Measurements from ENCODE around the gene ARID4B.

Gene ARID4B

DNA sequence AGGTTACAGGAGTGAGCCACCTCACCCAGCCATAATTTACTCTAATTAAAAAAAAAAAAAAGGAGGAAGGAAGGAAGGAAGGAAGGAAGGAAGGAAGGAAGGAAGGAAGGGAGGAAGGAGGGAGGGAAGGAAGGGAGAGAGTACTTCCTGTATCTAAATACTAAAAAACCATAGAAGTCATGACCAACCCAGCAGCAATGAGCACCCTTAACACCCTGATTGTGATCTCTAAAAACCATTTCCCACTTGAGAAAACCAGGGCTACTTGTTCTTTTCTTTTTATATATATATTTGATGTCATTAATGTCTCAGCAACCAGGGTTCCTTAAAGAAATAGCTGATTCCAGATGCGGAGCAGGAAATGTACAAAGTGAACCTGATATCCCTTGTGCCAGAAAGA lies 31.2 kb downstream of the ARID4B start:
- peak overlapping the region; percentile 64 for H3K27ac ChIP-seq
- no peak for TF ChIP-seq ZFX (IDR thresholded peaks at IDR 0.05; ENCODE audit: borderline replicate concordance)
- TF ChIP-seq CTCF (IDR thresholded peaks at IDR 0.05): no peak

GRCh38 chr1:235295902-235296350 lies 32.1 kb downstream of the ARID4B start:
- TF ChIP-seq ZFX (IDR thresholded peaks at IDR 0.05; ENCODE audit: borderline replicate concordance) (no peak), CTCF (IDR thresholded peaks at IDR 0.05) (no peak)
- H3K27ac ChIP-seq: peak overlapping the region; percentile 64

DNA sequence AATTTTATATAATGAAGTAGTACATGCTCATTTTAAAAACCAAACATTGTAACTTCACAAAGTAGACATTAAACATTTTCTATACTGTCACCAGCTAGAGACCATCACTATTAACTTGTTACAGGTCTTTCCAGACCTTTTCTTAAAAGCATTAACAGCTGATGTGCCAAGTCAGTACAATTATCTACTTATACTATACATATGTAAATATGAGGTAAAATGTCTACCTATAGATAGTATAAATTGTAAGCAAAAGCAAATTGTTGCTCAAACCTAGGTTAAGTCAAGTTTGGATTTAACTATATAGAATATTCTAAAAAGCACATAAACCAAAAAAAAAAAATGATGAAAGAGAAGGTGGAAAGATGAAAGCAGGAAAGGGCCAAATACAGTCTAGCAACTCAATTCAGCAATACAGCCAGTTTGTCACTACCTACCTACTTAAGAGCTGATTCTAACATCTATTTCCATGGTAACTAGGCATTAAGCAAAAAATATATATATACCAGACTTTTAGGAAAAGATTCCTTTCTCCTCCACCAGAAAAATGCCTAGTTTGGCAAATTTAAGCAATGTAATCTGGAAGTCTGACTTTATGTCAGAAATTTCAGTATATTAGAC lies 34.5 kb downstream of the ARID4B start:
- no peak for TF ChIP-seq CTCF (IDR thresholded peaks at IDR 0.05)
- TF ChIP-seq ZFX (IDR thresholded peaks at IDR 0.05; ENCODE audit: borderline replicate concordance): no peak
- H3K27ac ChIP-seq: no peak overlapping the region

DNA sequence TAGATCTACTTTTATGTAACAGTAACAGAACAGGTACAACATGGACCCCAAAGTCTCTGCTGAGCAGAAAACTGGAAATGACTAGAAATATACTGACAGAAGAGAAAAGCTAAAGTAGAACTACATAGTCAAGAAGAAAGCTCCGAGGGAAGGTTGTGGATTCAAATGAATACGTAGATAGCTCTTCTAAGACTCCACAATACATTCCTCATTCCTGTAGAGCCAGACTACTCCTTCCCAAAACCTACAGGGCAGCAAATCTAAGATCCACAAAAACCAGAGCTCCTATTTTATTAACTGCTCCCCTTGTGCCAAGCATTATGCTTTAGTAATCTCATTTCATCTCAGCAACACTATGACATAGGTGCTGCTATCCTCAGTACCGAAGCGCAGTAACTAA lies 35.2 kb downstream of the ARID4B start:
- TF ChIP-seq CTCF (IDR thresholded peaks at IDR 0.05) (no peak), ZFX (IDR thresholded peaks at IDR 0.05; ENCODE audit: borderline replicate concordance) (no peak)
- no peak overlapping the region for H3K27ac ChIP-seq

GRCh38 chr1:235291599-235292091 lies 36.3 kb downstream of the ARID4B start:
- H3K27ac ChIP-seq: no peak overlapping the region
- TF ChIP-seq ZFX (IDR thresholded peaks at IDR 0.05; ENCODE audit: borderline replicate concordance) (no peak), CTCF (IDR thresholded peaks at IDR 0.05) (no peak)

GRCh38 chr1:235290740-235291502 lies 37.1 kb downstream of the ARID4B start:
- TF ChIP-seq ZFX (IDR thresholded peaks at IDR 0.05; ENCODE audit: borderline replicate concordance) (no peak), CTCF (IDR thresholded peaks at IDR 0.05) (no peak)
- H3K27ac ChIP-seq: no peak overlapping the region
